Uterus (tissue), 2 donors: Measurements from ENCODE around the gene SFXN1.

Source experiments
- CTCF ChIP-seq, 4 experiments: fragments of 200-600 bp in 2 of 4; fragments of 450-650 bp in 2 of 4; sonication (generic) in 2 of 4; IDR thresholded peaks; one replicate each; pipeline ENCODE4 v1.5.1; 2016 to 2019; ENCODE audit warnings: antibody characterized with exemption in 4 of 4, mild to moderate bottlenecking in 2 of 4, moderate library complexity in 1 of 4
- POLR2A ChIP-seq, 2 donors: fragments of 450-650 bp; IDR thresholded peaks; one replicate each; pipeline ENCODE4 v1.6.1; 2016; ENCODE audit warnings: antibody characterized with exemption in 2 of 2, mild to moderate bottlenecking in 1 of 2, moderate library complexity in 1 of 2

- TF ChIP-seq CTCF (IDR thresholded peaks at IDR 0.05) (no peak), POLR2A (IDR thresholded peaks at IDR 0.05) (no peak)
These were observed 8.4 kb upstream of the SFXN1 start for GRCh38 chr5:175469916-175470315.
